ENCODE results near the gene CENPA. TPM values are rescaled to one million over a fixed set of nuclear protein-coding genes. Genes with fewer than 3 reads are reported as not detected.
"Not testable (repeated sequence)": the region's sequence is repeated elsewhere in the genome, so short reads cannot be mapped to it uniquely, and the experiment has no call there.

The CENPA gene
- total RNA-seq, 1 donor from 2014 or later, result not detected

GRCh38 chr2:26758790-26759321, 27.0 kb upstream of the CENPA start:
- no peak for TF ChIP-seq CTCF (IDR thresholded peaks at IDR 0.05; ENCODE audit: insufficient read depth, low read length, severe bottlenecking)
- no peaks in the 10 kb centered on the region for H3K36me3 ChIP-seq (ENCODE audit: control insufficient read depth, insufficient read depth, low read length)
- DNase-seq (ENCODE audit: low read depth) (no peak), FAIRE-seq (no peak)
- H3K4me3 ChIP-seq (ENCODE audit: low read depth, low read length), result no peak overlapping the region
- H3K27me3 ChIP-seq (ENCODE audit: control insufficient read depth, insufficient read depth, low read length), result no peaks in the 10 kb centered on the region

- FAIRE-seq (no peak), DNase-seq (ENCODE audit: low read depth) (no peak)
- no peaks in the 10 kb centered on the region for H3K27me3 ChIP-seq (ENCODE audit: control insufficient read depth, insufficient read depth, low read length)
- no peak overlapping the region for H3K4me3 ChIP-seq (ENCODE audit: low read depth, low read length)
- TF ChIP-seq CTCF (IDR thresholded peaks at IDR 0.05; ENCODE audit: insufficient read depth, low read length, severe bottlenecking), result no peak
- no peaks in the 10 kb centered on the region for H3K36me3 ChIP-seq (ENCODE audit: control insufficient read depth, insufficient read depth, low read length)
These were observed 26.0 kb upstream of the CENPA start for GRCh38 chr2:26759845-26760244.

GRCh38 chr2:26760991-26761390, 24.9 kb upstream of the CENPA start:
- H3K27me3 ChIP-seq (ENCODE audit: control insufficient read depth, insufficient read depth, low read length); H3K36me3 ChIP-seq (ENCODE audit: control insufficient read depth, insufficient read depth, low read length); H3K4me3 ChIP-seq (ENCODE audit: low read depth, low read length); FAIRE-seq; DNase-seq (ENCODE audit: low read depth): not testable (repeated sequence)

- TF ChIP-seq CTCF (IDR thresholded peaks at IDR 0.05; ENCODE audit: insufficient read depth, low read length, severe bottlenecking), result no peak
- DNase-seq (ENCODE audit: low read depth), result no peak
- no peaks in the 10 kb centered on the region for H3K27me3 ChIP-seq (ENCODE audit: control insufficient read depth, insufficient read depth, low read length)
- H3K36me3 ChIP-seq (ENCODE audit: control insufficient read depth, insufficient read depth, low read length), result peaks cover 5% of the 10 kb centered on the region
- FAIRE-seq, result no peak
- no peak overlapping the region for H3K4me3 ChIP-seq (ENCODE audit: low read depth, low read length)
These were observed 22.8 kb upstream of the CENPA start for GRCh38 chr2:26763019-26763418.

GRCh38 chr2:26764078-26764887, 21.6 kb upstream of the CENPA start, which contains the start of gene SLC35F6:
Gene SLC35F6 (plus strand): TSS chr2:26764284. CDS start chr2:26764350, 66 bp downstream.
- Histone ChIP-seq H3K36me3 (ENCODE audit: control insufficient read depth, insufficient read depth, low read length) (peaks cover 5% of the 10 kb centered on the region), H3K4me3 (ENCODE audit: low read depth, low read length) (peak within 1 kb of the TSS; percentile 95), H3K27me3 (ENCODE audit: control insufficient read depth, insufficient read depth, low read length) (no peaks in the 10 kb centered on the region)
- DNase-seq (ENCODE audit: low read depth) (peak; percentile 47), FAIRE-seq (no peak)
- TF ChIP-seq CTCF (IDR thresholded peaks at IDR 0.05; ENCODE audit: insufficient read depth, low read length, severe bottlenecking), result no peak

- no peaks in the 10 kb centered on the region for H3K27me3 ChIP-seq (ENCODE audit: control insufficient read depth, insufficient read depth, low read length)
- H3K4me3 ChIP-seq (ENCODE audit: low read depth, low read length), result peak overlapping the region; percentile 95
- peaks cover 5% of the 10 kb centered on the region for H3K36me3 ChIP-seq (ENCODE audit: control insufficient read depth, insufficient read depth, low read length)
- no peak for TF ChIP-seq CTCF (IDR thresholded peaks at IDR 0.05; ENCODE audit: insufficient read depth, low read length, severe bottlenecking)
- DNase-seq (ENCODE audit: low read depth) (no peak), FAIRE-seq (no peak)
These were observed 20.9 kb upstream of the CENPA start for GRCh38 chr2:26764906-26765305.

Measured in bronchial epithelial cell (primary cell).